ENCODE results near the gene AMBRA1. TPM values are rescaled to one million over a fixed set of nuclear protein-coding genes. Genes with fewer than 3 reads are reported as not detected.

The AMBRA1 gene
- total and polyA plus RNA-seq, 11 donors = 5.6 to 23.5 (median 16.2) TPM

DNA sequence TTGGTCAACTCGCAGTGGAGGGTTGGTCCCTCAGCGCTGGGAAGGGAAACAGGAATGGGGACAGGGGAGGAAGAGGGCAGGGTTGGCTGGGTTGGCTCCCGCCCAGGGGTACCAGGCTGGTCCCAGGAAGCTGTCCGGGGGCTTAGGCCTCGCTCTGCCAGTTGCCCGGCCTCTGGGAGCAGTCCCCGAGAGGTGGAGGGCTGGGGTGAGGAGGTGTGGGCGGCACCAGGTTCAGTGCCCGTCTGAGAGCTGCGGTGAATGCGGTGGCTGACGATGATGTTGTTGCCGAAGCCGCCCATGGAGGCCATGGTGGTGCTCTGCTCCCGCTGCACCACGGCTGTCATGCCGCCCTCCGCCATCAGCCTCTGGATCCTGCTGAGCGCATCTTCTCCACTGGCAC is 196.3 kb downstream of the AMBRA1 start:
- no peaks in the 10 kb centered on the region for H3K9me3 ChIP-seq
- intact Hi-C loops (cut with DNase I) = loop anchor here in 2 of 10 donors (10.0 kb wide), 1 partner anchor 217 kb away; the partner anchor contains the start of genes ATG13 (in 2 of the 2) and HARBI1 (in 2 of the 2)
- peaks cover 0 to 6% (median 0%) of the 10 kb centered on the region in 9 donors for H3K27me3 ChIP-seq
- 93 to 98% (median 96%) methylated on average over 13 to 19 of the region's 19 CpGs for WGBS, 4 donors
- H3K36me3 ChIP-seq = peaks cover 0 to 33% (median 26%) of the 10 kb centered on the region in 9 donors
- no peak overlapping the region for H3K4me3 ChIP-seq
- TF ChIP-seq POLR2A (IDR thresholded peaks at IDR 0.05) = no peak
- TF ChIP-seq, protein P1, sequence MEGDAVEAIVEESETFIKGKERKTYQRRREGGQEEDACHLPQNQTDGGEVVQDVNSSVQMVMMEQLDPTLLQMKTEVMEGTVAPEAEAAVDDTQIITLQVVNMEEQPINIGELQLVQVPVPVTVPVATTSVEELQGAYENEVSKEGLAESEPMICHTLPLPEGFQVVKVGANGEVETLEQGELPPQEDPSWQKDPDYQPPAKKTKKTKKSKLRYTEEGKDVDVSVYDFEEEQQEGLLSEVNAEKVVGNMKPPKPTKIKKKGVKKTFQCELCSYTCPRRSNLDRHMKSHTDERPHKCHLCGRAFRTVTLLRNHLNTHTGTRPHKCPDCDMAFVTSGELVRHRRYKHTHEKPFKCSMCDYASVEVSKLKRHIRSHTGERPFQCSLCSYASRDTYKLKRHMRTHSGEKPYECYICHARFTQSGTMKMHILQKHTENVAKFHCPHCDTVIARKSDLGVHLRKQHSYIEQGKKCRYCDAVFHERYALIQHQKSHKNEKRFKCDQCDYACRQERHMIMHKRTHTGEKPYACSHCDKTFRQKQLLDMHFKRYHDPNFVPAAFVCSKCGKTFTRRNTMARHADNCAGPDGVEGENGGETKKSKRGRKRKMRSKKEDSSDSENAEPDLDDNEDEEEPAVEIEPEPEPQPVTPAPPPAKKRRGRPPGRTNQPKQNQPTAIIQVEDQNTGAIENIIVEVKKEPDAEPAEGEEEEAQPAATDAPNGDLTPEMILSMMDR (IDR thresholded peaks at IDR 0.05) = no peak
- no peak overlapping the region for H3K27ac ChIP-seq
- ATAC-seq = no peak
- peak in 1 of 5 donors; percentile 59 for DNase-seq
- H3K4me1 ChIP-seq = peaks cover 0 to 9% (median 5%) of the 10 kb centered on the region in 12 donors

DNA sequence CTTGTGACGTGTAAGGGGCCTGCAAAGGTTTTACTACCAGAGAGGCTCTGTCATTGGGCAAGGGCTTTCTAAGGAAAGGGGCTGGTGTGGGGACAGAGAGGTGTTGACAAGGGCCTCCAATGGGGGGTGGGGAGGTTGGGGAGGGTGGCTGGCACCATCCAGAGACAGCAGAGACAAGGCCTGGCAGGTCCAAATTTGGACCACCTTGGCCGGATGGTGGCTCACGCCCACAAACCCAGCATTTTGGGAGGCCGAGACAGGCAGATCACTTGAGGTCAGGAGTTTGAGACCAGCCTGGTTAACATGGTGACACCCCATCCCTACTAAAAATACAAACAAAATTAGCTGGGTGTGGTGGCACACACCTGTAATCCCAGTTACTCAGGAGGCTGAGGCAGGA is 200.1 kb downstream of the AMBRA1 start:
- 79 to 89% (median 86%) methylated on average over 2 to 4 of the region's 4 CpGs for WGBS, 4 donors
- TF ChIP-seq, protein P1 (IDR thresholded peaks at IDR 0.05) = no peak
- no peak for TF ChIP-seq POLR2A (IDR thresholded peaks at IDR 0.05)
- ATAC-seq (no peak), DNase-seq (no peak)
- Histone ChIP-seq H3K27me3 (peaks cover 11 to 42% (median 27%) of the 10 kb centered on the region in 9 donors), H3K36me3 (peaks cover 0 to 27% (median 20%) of the 10 kb centered on the region in 9 donors), H3K27ac (no peak overlapping the region), H3K9me3 (no peaks in the 10 kb centered on the region), H3K4me1 (peaks cover 0 to 42% (median 26%) of the 10 kb centered on the region in 12 donors), H3K4me3 (no peak overlapping the region)
- intact Hi-C loops (cut with DNase I) = loop anchor here in 8 of 10 donors (2.0 to 10.0 kb wide), 5 partner anchors 134 to 224 kb away; partner anchors contain the start of genes ATG13 (in 4 of the 8) and HARBI1 (in 4 of the 8)

DNA sequence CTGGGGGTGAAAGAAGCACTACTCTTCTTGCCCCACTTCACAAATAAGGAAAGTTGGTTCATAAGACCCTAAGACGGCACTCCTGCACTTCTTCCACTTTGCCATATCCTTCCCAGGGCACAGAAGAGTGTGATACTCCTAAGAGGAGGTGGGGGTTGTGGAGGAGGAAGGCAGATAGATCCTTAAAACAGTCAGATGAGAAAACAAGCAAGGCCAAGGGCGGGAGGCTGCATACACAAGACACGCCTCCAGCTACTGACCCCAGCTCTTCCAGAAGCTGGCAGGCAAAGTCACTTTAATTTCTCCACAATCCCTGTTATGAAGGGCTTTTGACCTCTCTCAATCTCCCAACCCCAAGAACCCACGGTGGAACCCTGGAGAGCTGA is 200.6 kb downstream of the AMBRA1 start:
- no peak overlapping the region for H3K27ac ChIP-seq
- H3K4me1 ChIP-seq = peaks cover 0 to 45% (median 27%) of the 10 kb centered on the region in 12 donors
- intact Hi-C loops (cut with DNase I) = loop anchor here in 8 of 10 donors (2.0 to 10.0 kb wide), 5 partner anchors 134 to 224 kb away; partner anchors contain the start of genes ATG13 (in 4 of the 8) and HARBI1 (in 4 of the 8)
- H3K27me3 ChIP-seq = peaks cover 11 to 48% (median 27%) of the 10 kb centered on the region in 9 donors
- no peak for DNase-seq
- ATAC-seq = no peak
- peak overlapping the region in 4 of 12 donors; percentile 38 to 55 (median 44) for H3K4me3 ChIP-seq
- H3K36me3 ChIP-seq = peaks cover 0 to 22% (median 18%) of the 10 kb centered on the region in 9 donors
- TF ChIP-seq, protein P1 (IDR thresholded peaks at IDR 0.05) = no peak
- TF ChIP-seq POLR2A (IDR thresholded peaks at IDR 0.05) = no peak
- no peaks in the 10 kb centered on the region for H3K9me3 ChIP-seq
- WGBS, 4 donors = 67 to 84% (median 72%) methylated on average over 4 of the region's 4 CpGs

DNA sequence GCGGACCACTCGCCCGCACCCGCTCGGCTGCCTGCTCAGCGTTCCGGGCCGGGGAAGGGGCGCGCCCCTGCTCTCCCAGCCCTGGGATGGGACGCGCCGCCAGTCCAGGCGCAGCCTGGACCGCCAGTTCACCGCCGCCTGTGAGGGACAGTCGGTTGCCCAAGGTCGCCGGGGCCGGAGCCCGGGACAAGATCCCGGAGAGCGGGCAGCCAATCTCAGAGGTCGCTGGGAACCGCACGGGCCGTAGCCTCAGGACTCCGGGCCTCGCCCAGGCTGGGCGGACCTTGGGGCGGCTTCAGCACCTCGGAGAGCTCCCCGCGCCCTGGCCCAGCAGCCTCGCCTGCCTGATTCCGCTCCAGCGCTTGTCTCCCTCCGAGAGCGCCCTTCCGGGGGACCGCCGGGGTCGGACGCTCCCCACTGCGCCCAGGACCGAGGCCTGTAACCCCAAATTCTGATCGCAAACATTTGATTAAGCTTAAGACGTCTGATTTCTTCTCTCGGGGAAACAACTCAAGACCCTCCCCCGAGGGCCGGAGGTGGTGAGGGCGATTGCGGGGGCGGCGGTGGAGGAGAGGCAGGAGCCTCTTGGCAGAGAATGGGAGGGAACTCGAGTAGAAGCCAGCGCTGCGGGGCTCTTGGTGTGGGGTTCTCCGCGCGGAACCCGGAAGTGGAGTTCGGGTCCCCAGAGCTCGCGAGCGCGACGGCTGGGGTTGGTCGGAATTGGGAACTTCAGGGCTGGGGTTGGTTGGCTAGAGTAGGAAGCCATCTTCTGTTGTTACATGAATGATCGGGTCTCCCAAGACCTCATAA is 201.2 kb downstream of the AMBRA1 start:
- no peaks in the 10 kb centered on the region for H3K9me3 ChIP-seq
- 1 to 3% (median 2%) methylated on average over 37 to 71 of the region's 71 CpGs for WGBS, 4 donors
- peak overlapping the region; percentile 7 to 55 (median 44) for H3K4me3 ChIP-seq
- intact Hi-C loops (cut with DNase I) = loop anchor here in 8 of 10 donors (2.0 to 10.0 kb wide), 5 partner anchors 135 to 225 kb away; partner anchors contain the start of genes ATG13 (in 4 of the 8) and HARBI1 (in 4 of the 8)
- ATAC-seq = peak; percentile 90 to 92 (median 90)
- TF ChIP-seq, protein P1 (IDR thresholded peaks at IDR 0.05) = no peak
- H3K27me3 ChIP-seq = peaks cover 11 to 51% (median 27%) of the 10 kb centered on the region in 9 donors
- DNase-seq = peak; percentile 83 to 93 (median 90)
- peaks cover 0 to 51% (median 28%) of the 10 kb centered on the region in 12 donors for H3K4me1 ChIP-seq
- peaks cover 0 to 16% (median 12%) of the 10 kb centered on the region in 9 donors for H3K36me3 ChIP-seq
- H3K27ac ChIP-seq = no peak overlapping the region
